Suprapubic skin (tissue), 4 donors: ENCODE data around the gene THEM4.

Source experiments
- POLR2A ChIP-seq, 2 donors: fragments of 450-650 bp; IDR thresholded peaks; one replicate each; pipeline ENCODE4 v1.6.1; 2017; ENCODE audit warnings: antibody characterized with exemption in 2 of 2, mild to moderate bottlenecking in 2 of 2, moderate library complexity in 2 of 2
- POLR2AphosphoS5 ChIP-seq, 3 donors: sonication (generic); formaldehyde crosslinking; IDR thresholded peaks; one replicate each; pipeline ENCODE4 v1.6.1; 2017; ENCODE audit warnings: antibody characterized with exemption in 3 of 3
- TF ChIP-seq, protein P1 (sequence below), 2 donors: fragments of 200-600 bp in 1 of 2; fragments of 450-650 bp in 1 of 2; sonication (generic) in 1 of 2; IDR thresholded peaks; one replicate each; pipeline ENCODE4 v1.5.1; 2016 to 2019; ENCODE audit warnings: antibody characterized with exemption in 2 of 2, mild to moderate bottlenecking in 1 of 2, moderate library complexity in 1 of 2

GRCh38 chr1:151881479-151881878 is 27.8 kb downstream of the THEM4 start:
- no peak for TF ChIP-seq POLR2AphosphoS5 (IDR thresholded peaks at IDR 0.05)
- TF ChIP-seq, protein P1, sequence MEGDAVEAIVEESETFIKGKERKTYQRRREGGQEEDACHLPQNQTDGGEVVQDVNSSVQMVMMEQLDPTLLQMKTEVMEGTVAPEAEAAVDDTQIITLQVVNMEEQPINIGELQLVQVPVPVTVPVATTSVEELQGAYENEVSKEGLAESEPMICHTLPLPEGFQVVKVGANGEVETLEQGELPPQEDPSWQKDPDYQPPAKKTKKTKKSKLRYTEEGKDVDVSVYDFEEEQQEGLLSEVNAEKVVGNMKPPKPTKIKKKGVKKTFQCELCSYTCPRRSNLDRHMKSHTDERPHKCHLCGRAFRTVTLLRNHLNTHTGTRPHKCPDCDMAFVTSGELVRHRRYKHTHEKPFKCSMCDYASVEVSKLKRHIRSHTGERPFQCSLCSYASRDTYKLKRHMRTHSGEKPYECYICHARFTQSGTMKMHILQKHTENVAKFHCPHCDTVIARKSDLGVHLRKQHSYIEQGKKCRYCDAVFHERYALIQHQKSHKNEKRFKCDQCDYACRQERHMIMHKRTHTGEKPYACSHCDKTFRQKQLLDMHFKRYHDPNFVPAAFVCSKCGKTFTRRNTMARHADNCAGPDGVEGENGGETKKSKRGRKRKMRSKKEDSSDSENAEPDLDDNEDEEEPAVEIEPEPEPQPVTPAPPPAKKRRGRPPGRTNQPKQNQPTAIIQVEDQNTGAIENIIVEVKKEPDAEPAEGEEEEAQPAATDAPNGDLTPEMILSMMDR (IDR thresholded peaks at IDR 0.05): no peak
- TF ChIP-seq POLR2A (IDR thresholded peaks at IDR 0.05): no peak
